ENCODE measurements around the gene SRSF1.

SRSF1 gene

GRCh38 chr17:58010067-58010799 lies 3.2 kb upstream of the SRSF1 start:
- DNase-seq, result no peak

- no peak for DNase-seq
Measured at GRCh38 chr17:58007781-58008706, 998 bp upstream of the SRSF1 start.

GRCh38 chr17:58006560-58006923 lies 504 bp downstream of the SRSF1 start:
- DNase-seq, result peak; percentile 22

- DNase-seq, result no peak
Measured at GRCh38 chr17:58005728-58006559, 1.1 kb downstream of the SRSF1 start.

GRCh38 chr17:58005031-58005727 lies 1.9 kb downstream of the SRSF1 start:
- no peak for DNase-seq

- no peak for DNase-seq
Measured at GRCh38 chr17:58004060-58004459, 3.0 kb downstream of the SRSF1 start.

GRCh38 chr17:58002973-58003372 lies 4.1 kb downstream of the SRSF1 start:
- no peak for DNase-seq

- no peak for DNase-seq
Measured at GRCh38 chr17:58002154-58002948, 4.7 kb downstream of the SRSF1 start.

- no peak for DNase-seq
Measured at GRCh38 chr17:58001461-58002124, 5.5 kb downstream of the SRSF1 start.

- peak; percentile 45 for DNase-seq
Measured at GRCh38 chr17:57999496-58000017, 7.5 kb downstream of the SRSF1 start.

GRCh38 chr17:57999010-57999495 lies 8.0 kb downstream of the SRSF1 start:
- no peak for DNase-seq

GRCh38 chr17:57997085-57997809 lies 9.8 kb downstream of the SRSF1 start:
- no peak for DNase-seq

- DNase-seq, result peak; percentile 77
Measured at GRCh38 chr17:57995076-57995956, 11.7 kb downstream of the SRSF1 start.

GRCh38 chr17:57994436-57994835 lies 12.6 kb downstream of the SRSF1 start:
- peak; percentile 27 for DNase-seq

GRCh38 chr17:57993471-57994365 lies 13.3 kb downstream of the SRSF1 start:
- DNase-seq, result peak; percentile 51

GRCh38 chr17:57991537-57991936 lies 15.5 kb downstream of the SRSF1 start:
- DNase-seq, result no peak

- DNase-seq, result no peak
Measured at GRCh38 chr17:57990037-57990436, 17.0 kb downstream of the SRSF1 start.
